Measurements from ENCODE around the gene INPP4B. TPM values are rescaled to one million over a fixed set of nuclear protein-coding genes. Genes with fewer than 3 reads are reported as not detected.

INPP4B gene
- polyA plus RNA-seq, 1 experiment, result 18.1 TPM

DNA sequence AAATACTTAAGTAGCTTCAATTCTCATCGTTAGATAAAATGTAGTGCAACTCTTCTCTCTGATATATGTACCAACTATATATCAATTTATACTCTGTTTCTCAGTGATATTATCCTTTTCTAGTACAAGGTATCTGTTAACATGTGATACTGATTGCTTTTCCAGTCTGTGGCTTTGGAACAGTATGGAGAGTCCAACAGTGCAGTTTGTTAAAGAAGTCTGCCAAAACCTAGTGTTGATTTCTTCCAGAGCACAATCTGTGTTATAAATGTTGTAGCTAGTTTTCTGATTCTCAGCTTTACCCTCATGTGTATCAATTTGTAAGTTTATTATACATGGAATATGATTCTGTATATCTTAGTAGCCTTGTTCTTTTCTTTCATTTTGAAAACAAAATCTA lies 744.7 kb downstream of the INPP4B start:
- ChIA-PET POLR2A (no interaction called here), CTCF (no interaction called here)
- TF ChIP-seq, protein P1, sequence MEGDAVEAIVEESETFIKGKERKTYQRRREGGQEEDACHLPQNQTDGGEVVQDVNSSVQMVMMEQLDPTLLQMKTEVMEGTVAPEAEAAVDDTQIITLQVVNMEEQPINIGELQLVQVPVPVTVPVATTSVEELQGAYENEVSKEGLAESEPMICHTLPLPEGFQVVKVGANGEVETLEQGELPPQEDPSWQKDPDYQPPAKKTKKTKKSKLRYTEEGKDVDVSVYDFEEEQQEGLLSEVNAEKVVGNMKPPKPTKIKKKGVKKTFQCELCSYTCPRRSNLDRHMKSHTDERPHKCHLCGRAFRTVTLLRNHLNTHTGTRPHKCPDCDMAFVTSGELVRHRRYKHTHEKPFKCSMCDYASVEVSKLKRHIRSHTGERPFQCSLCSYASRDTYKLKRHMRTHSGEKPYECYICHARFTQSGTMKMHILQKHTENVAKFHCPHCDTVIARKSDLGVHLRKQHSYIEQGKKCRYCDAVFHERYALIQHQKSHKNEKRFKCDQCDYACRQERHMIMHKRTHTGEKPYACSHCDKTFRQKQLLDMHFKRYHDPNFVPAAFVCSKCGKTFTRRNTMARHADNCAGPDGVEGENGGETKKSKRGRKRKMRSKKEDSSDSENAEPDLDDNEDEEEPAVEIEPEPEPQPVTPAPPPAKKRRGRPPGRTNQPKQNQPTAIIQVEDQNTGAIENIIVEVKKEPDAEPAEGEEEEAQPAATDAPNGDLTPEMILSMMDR (IDR thresholded peaks at IDR 0.05; ENCODE audit: insufficient read depth, low read depth, low read length), result no peak
- no peaks in the 10 kb centered on the region for H3K36me3 ChIP-seq (ENCODE audit: control insufficient read depth, insufficient read depth, low read length)
- H3K27me3 ChIP-seq (ENCODE audit: control insufficient read depth, insufficient read depth, low read length), result no peaks in the 10 kb centered on the region
- no peak overlapping the region for H3K4me3 ChIP-seq (ENCODE audit: low read depth, low read length)
- DNase-seq (ENCODE audit: low read depth), result no peak

DNA sequence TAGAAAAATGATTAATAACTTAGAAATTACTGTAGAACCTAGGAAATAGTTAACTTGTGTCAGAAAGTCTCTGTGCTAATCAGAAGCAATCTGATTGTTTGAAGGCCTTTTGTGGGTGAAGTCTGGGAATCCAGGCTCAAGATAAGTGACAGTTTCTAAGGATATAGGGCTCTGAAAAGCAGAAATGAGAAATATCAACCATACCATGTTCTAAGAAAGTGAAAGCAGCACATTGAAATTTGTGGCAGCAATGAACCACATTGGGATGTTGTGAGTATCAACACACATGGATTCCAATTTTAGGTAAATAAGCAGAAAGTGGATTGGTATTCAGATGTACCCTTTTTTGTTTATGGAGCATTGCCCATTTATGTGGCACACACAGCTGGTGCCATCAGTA lies 745.2 kb downstream of the INPP4B start:
- POLR2A ChIA-PET, result no interaction called here

DNA sequence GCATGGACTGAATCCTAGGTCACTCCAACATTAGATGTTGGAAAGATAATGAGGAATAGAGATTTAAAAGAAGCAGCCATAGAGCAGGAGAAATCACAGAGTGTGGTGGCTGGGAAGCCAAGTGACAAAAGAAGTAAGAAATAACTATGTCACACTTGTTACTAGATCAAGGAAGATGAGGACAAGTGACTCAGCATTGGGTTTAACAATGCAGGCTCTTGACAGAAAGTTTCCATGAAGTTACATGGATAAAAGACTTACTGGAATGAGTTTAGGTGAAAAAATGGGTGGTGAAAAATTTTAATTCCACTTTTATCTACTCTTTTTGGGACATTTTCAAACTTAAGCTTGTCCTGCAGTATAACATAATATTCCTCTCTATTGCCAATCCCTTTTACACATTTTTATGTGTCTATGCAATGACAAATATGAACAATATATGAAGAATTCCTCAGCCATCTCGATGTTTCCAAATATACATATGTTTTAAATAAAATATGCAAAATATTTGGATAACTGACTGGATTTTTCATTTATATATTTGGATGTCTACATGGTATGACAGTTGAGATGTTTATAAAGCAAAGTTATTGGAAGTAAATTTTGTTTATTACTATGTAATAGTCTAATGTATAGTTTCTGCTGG lies 747.1 kb downstream of the INPP4B start:
- no peak for DNase-seq (ENCODE audit: low read depth)
- CTCF ChIA-PET, result interaction anchor here (1.4 kb wide), 1 partner anchor 10 kb away, joined by 3 read pairs; no protein-coding TSS in a partner anchor
- POLR2A ChIA-PET, result no interaction called here
- no peaks in the 10 kb centered on the region for H3K27me3 ChIP-seq (ENCODE audit: control insufficient read depth, insufficient read depth, low read length)
- no peaks in the 10 kb centered on the region for H3K36me3 ChIP-seq (ENCODE audit: control insufficient read depth, insufficient read depth, low read length)
- TF ChIP-seq, protein P1 (IDR thresholded peaks at IDR 0.05; ENCODE audit: insufficient read depth, low read depth, low read length), result no peak
- no peak overlapping the region for H3K4me3 ChIP-seq (ENCODE audit: low read depth, low read length)

More for the DNA sequence above, 745.2 kb downstream of the INPP4B start:
- DNase-seq (ENCODE audit: low read depth), result no peak
- no peaks in the 10 kb centered on the region for H3K36me3 ChIP-seq (ENCODE audit: control insufficient read depth, insufficient read depth, low read length)
- no peak overlapping the region for H3K4me3 ChIP-seq (ENCODE audit: low read depth, low read length)
- H3K27me3 ChIP-seq (ENCODE audit: control insufficient read depth, insufficient read depth, low read length), result no peaks in the 10 kb centered on the region
- TF ChIP-seq, protein P1 (IDR thresholded peaks at IDR 0.05; ENCODE audit: insufficient read depth, low read depth, low read length), result no peak
- CTCF ChIA-PET, result no interaction called here

- Histone ChIP-seq H3K27me3 (ENCODE audit: control insufficient read depth, insufficient read depth, low read length) (no peaks in the 10 kb centered on the region), H3K4me3 (ENCODE audit: low read depth, low read length) (no peak overlapping the region), H3K36me3 (ENCODE audit: control insufficient read depth, insufficient read depth, low read length) (no peaks in the 10 kb centered on the region)
- no peak for DNase-seq (ENCODE audit: low read depth)
- ChIA-PET CTCF (interaction anchor here (0.8 kb wide), 1 partner anchor 14 kb away, joined by 3 read pairs; no protein-coding TSS in a partner anchor), POLR2A (interaction anchor here (0.5 kb wide), 1 partner anchor 171 kb away, joined by 4 read pairs; no protein-coding TSS in a partner anchor)
- TF ChIP-seq, protein P1 (IDR thresholded peaks at IDR 0.05; ENCODE audit: insufficient read depth, low read depth, low read length), result no peak
Measured at GRCh38 chr4:142098380-142098779, 747.7 kb downstream of the INPP4B start.

DNA sequence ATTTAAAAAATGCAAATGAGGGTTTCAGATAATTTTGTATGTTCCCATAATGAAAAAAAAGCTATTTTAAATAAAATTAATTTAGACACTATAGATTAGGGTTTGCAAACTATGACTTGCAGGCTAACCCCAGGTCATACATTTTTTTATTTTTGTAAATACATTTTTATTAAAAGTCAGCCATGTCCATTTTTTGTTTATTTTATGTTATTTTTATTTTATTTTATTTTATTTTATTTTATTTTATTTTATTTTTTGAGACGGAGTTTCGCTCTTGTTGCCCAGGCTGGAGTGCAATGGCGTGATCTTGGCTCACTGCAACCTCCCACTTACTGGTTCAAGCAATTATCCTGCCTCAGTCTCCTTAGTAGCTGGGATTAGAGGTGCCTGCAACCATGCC lies 749.1 kb downstream of the INPP4B start:
- POLR2A ChIA-PET, result no interaction called here

More for the DNA sequence above, 749.1 kb downstream of the INPP4B start:
- CTCF ChIA-PET, result interaction anchor here (1.6 kb wide), 1 partner anchor 750 kb away, joined by 3 read pairs; no protein-coding TSS in a partner anchor
- no peak for DNase-seq (ENCODE audit: low read depth)
- TF ChIP-seq, protein P1 (IDR thresholded peaks at IDR 0.05; ENCODE audit: insufficient read depth, low read depth, low read length), result no peak
- no peaks in the 10 kb centered on the region for H3K36me3 ChIP-seq (ENCODE audit: control insufficient read depth, insufficient read depth, low read length)
- no peaks in the 10 kb centered on the region for H3K27me3 ChIP-seq (ENCODE audit: control insufficient read depth, insufficient read depth, low read length)
- no peak overlapping the region for H3K4me3 ChIP-seq (ENCODE audit: low read depth, low read length)
